T-helper 2 cell treated with Interferon-gamma antibody and Interleukin-4, amounts not matched to agents 100 ng/mL and 5 ng/mL, for 36 hours (primary cell): ENCODE data around the gene TAF4. TPM values are rescaled to one million over a fixed set of nuclear protein-coding genes. Genes with fewer than 3 reads are reported as not detected.
"Not testable (repeated sequence)": the region's sequence is repeated elsewhere in the genome, so short reads cannot be mapped to it uniquely, and the experiment has no call there.

Experiments
- intact Hi-C: fragments of 100-400 bp; cut with micrococcal nuclease; formaldehyde crosslinking; loops from one replicate; pipeline ENCODE4 v1.15.1; 2023
- total RNA-seq: library from RNA; stranded (reverse); gene quantifications from 2 replicates; pipeline ENCODE4 v1.2.3, GENCODE V29; 2022

Gene TAF4
- total RNA-seq, 1 donor from 2014 or later: 23.7 TPM

- intact Hi-C loops: no loop called here
Observed at GRCh38 chr20:62003567-62004405, 61.9 kb downstream of the TAF4 start.

GRCh38 chr20:62002882-62003480 is 62.7 kb downstream of the TAF4 start:
- intact Hi-C loops: no loop called here

- intact Hi-C loops: no loop called here
Observed at GRCh38 chr20:62001178-62001715, 64.4 kb downstream of the TAF4 start.

GRCh38 chr20:61998343-61999121 is 67.1 kb downstream of the TAF4 start:
- intact Hi-C loops: no loop called here

- intact Hi-C loops: no loop called here
Observed at GRCh38 chr20:61997891-61998290, 67.8 kb downstream of the TAF4 start.

- intact Hi-C loops: no loop called here
Observed at GRCh38 chr20:61997372-61997771, 68.3 kb downstream of the TAF4 start.

GRCh38 chr20:61994546-61994945 is 71.1 kb downstream of the TAF4 start:
- intact Hi-C loops: no loop called here

GRCh38 chr20:61993058-61993457 is 72.6 kb downstream of the TAF4 start:
- intact Hi-C loops: no loop called here

GRCh38 chr20:61991476-61991875 is 74.2 kb downstream of the TAF4 start:
- intact Hi-C loops: no loop called here

- intact Hi-C loops: no loop called here
Observed at GRCh38 chr20:61990484-61990883, 75.2 kb downstream of the TAF4 start.

- intact Hi-C loops: no loop called here
Observed at GRCh38 chr20:61989741-61990140, 75.9 kb downstream of the TAF4 start.

GRCh38 chr20:61988665-61989064 is 77.0 kb downstream of the TAF4 start:
- intact Hi-C loops: no loop called here

GRCh38 chr20:61986762-61987321 is 78.8 kb downstream of the TAF4 start:
- intact Hi-C loops: no loop called here

- intact Hi-C loops: no loop called here
Observed at GRCh38 chr20:61985096-61985495, 80.6 kb downstream of the TAF4 start.

- intact Hi-C loops: not testable (repeated sequence)
Observed at GRCh38 chr20:61984431-61984830, 81.2 kb downstream of the TAF4 start.

- intact Hi-C loops: no loop called here
Observed at GRCh38 chr20:61983965-61984364, 81.7 kb downstream of the TAF4 start.

GRCh38 chr20:61982951-61983315 is 82.7 kb downstream of the TAF4 start:
- intact Hi-C loops: no loop called here

GRCh38 chr20:61982191-61982950 is 83.3 kb downstream of the TAF4 start:
- intact Hi-C loops: no loop called here

- intact Hi-C loops: not testable (repeated sequence)
Observed at GRCh38 chr20:61981691-61982090, 84.0 kb downstream of the TAF4 start.

GRCh38 chr20:61980647-61981583 is 84.8 kb downstream of the TAF4 start:
- intact Hi-C loops: no loop called here
